Neural crest cell (in vitro differentiated cells): ENCODE measurements around the gene CKS1B. TPM values are rescaled to one million over a fixed set of nuclear protein-coding genes. Genes with fewer than 3 reads are reported as not detected.
"Not testable (repeated sequence)": the region's sequence is repeated elsewhere in the genome, so short reads cannot be mapped to it uniquely, and the experiment has no call there.

Source experiments
- DNase-seq: peaks from one replicate; pipeline ENCODE4 v3.0.0; 2021; ENCODE audit warnings: low read depth, mixed read lengths, low spot score
- H3K27ac Mint-ChIP-seq: one replicate; pipeline ENCODE4 v1.8.0; 2021; ENCODE audit warnings: mild to moderate bottlenecking, mixed read lengths; ENCODE audit not compliant: unreplicated experiment
- H3K27me3 Mint-ChIP-seq: 2 replicates; pipeline ENCODE4 v1.8.0; 2021; ENCODE audit warnings: low read depth, mild to moderate bottlenecking, mixed read lengths
- H3K36me3 Mint-ChIP-seq: 2 replicates; pipeline ENCODE4 v1.8.0; 2021; ENCODE audit warnings: low read depth, mild to moderate bottlenecking, mixed read lengths
- H3K4me1 Mint-ChIP-seq: 2 replicates; pipeline ENCODE4 v1.8.0; 2021; ENCODE audit warnings: mixed read lengths
- H3K4me3 Mint-ChIP-seq: one replicate; pipeline ENCODE4 v1.8.0; 2021; ENCODE audit warnings: mild to moderate bottlenecking, mixed read lengths
- H3K9me3 Mint-ChIP-seq: 2 replicates; pipeline ENCODE4 v1.8.0; 2021; ENCODE audit warnings: mixed read lengths
- total RNA-seq: library from RNA; stranded (reverse); gene quantifications from 2 replicates; pipeline ENCODE4 v1.2.1, GENCODE V29; 2021
- TF ChIP-seq, protein P1 (sequence below): fragments of 200-600 bp; sonication (generic); conservative IDR thresholded peaks from 2 replicates; pipeline ENCODE4 v1.5.0; 2021; ENCODE audit warnings: antibody characterized with exemption, mild to moderate bottlenecking

The CKS1B gene
- total RNA-seq, 1 donor from 2014 or later: 211 TPM

DNA sequence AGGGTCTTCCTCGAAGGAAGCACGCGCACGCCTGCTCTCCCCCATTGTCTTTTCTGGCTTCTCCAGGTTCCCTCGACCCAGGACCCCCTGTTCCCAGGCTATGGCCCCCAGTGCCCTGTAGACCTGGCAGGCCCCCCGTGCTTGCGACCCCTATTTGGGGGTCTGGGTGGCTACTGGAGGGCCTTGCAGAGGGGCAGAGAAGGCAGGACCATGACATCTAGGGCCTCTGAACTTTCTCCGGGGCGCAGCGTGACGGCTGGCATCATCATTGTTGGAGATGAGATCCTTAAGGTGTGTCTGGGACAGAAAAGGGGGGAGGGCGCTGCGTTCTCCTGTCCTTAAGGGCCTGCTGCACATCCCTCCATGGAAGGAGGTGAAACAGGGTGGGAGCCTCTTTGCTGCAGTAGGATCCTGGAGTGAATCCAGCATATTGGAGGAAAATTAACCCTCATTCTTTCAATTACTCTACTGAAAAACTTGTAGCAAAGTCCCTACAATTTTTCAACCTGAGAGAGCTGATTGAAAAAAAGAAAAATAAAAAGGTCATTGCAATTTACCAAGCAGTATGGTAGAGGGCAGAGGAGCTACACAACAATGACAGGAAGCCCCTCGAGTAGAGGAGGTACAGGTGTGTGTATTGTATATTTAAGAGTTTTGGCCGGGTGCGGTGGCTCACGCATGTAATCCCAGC is 9.4 kb downstream of the CKS1B start:
- Mint-ChIP-seq H3K27me3 (no peaks in the 10 kb centered on the region), H3K4me3 (no peak overlapping the region), H3K27ac (no peak overlapping the region), H3K36me3 (peaks cover 8% of the 10 kb centered on the region), H3K4me1 (peaks cover 11% of the 10 kb centered on the region), H3K9me3 (no peaks in the 10 kb centered on the region)
- no peak for DNase-seq
- TF ChIP-seq, protein P1, sequence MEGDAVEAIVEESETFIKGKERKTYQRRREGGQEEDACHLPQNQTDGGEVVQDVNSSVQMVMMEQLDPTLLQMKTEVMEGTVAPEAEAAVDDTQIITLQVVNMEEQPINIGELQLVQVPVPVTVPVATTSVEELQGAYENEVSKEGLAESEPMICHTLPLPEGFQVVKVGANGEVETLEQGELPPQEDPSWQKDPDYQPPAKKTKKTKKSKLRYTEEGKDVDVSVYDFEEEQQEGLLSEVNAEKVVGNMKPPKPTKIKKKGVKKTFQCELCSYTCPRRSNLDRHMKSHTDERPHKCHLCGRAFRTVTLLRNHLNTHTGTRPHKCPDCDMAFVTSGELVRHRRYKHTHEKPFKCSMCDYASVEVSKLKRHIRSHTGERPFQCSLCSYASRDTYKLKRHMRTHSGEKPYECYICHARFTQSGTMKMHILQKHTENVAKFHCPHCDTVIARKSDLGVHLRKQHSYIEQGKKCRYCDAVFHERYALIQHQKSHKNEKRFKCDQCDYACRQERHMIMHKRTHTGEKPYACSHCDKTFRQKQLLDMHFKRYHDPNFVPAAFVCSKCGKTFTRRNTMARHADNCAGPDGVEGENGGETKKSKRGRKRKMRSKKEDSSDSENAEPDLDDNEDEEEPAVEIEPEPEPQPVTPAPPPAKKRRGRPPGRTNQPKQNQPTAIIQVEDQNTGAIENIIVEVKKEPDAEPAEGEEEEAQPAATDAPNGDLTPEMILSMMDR: no peak

DNA sequence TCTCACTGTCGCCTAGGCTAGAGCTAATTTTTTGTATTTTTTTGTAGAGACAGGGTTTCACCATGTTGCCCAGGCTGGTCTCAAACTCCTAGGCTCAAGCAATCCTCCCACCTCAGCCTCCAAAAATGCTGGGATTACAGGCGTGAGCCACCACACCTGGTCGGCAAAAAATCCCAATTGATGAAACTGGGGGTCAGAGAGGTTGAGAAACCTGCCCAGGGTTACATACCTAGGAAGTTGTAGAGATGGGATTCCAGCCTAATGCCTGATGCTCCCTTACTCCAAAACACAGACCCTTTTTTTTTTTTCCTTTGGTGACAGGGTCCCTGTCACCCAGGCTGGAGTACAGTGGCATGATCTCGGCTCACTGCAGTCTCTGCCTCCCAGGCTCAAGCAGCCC is 12.3 kb downstream of the CKS1B start:
- Mint-ChIP-seq H3K4me3 (peak overlapping the region; percentile 38), H3K4me1 (peaks cover 14% of the 10 kb centered on the region)
- not testable (repeated sequence) for DNase-seq, H3K9me3 Mint-ChIP-seq, H3K27me3 Mint-ChIP-seq, H3K27ac Mint-ChIP-seq, H3K36me3 Mint-ChIP-seq

DNA sequence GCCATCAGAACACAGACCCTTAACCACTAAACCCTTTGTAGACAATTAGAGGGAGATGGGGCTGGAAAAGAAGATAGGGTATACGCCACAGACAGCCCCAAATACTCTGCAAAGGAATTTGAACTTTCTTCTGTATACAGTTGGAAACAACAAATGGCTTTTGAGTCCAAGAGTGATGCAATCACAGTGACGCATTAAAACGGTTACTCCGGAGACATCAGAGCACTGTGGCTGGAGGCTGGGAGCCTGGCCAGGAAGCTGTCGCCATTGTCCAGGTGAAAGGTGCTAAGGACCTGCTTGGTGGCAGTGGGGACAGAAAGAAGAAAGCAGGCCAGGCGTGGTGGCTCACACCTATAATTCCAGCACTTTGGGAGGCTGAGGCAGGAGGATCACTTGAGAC is 12.8 kb downstream of the CKS1B start:
- Mint-ChIP-seq H3K36me3 (peaks cover 9% of the 10 kb centered on the region), H3K27me3 (no peaks in the 10 kb centered on the region), H3K27ac (no peak overlapping the region), H3K4me1 (peaks cover 14% of the 10 kb centered on the region), H3K4me3 (peak overlapping the region; percentile 38), H3K9me3 (no peaks in the 10 kb centered on the region)
- no peak for DNase-seq
- TF ChIP-seq, protein P1: no peak

DNA sequence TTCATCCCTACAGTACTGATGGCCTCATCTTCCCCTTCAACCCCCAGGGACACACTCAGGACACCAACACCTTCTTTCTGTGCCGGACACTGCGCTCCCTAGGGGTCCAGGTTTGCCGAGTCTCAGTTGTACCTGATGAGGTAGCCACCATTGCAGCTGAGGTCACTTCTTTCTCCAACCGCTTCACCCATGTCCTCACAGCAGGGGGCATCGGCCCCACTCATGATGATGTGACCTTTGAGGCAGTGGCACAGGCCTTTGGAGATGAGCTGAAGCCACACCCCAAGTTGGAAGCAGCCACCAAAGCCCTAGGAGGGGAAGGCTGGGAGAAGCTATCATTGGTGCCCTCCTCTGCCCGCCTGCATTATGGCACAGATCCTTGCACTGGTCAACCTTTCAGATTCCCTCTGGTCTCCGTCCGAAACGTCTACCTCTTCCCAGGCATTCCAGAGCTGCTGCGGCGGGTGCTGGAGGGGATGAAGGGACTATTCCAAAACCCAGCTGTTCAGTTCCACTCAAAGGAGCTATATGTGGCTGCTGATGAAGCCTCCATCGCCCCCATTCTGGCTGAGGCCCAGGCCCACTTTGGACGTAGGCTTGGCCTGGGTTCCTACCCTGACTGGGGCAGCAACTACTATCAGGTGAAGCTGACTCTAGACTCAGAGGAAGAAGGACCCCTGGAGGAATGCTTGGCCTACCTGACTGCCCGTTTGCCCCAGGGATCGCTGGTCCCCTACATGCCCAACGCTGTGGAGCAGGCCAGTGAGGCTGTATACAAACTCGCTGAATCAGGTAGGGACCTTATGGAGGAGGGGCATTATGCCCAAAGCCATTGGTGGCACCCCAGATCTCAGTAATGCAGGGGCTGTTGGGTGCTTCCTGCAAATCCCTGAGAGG is 13.8 kb downstream of the CKS1B start:
- Mint-ChIP-seq H3K27ac (no peak overlapping the region), H3K9me3 (no peaks in the 10 kb centered on the region), H3K36me3 (peaks cover 7% of the 10 kb centered on the region), H3K4me1 (peaks cover 18% of the 10 kb centered on the region), H3K27me3 (no peaks in the 10 kb centered on the region), H3K4me3 (peak overlapping the region; percentile 64)
- TF ChIP-seq, protein P1: no peak
- no peak for DNase-seq

DNA sequence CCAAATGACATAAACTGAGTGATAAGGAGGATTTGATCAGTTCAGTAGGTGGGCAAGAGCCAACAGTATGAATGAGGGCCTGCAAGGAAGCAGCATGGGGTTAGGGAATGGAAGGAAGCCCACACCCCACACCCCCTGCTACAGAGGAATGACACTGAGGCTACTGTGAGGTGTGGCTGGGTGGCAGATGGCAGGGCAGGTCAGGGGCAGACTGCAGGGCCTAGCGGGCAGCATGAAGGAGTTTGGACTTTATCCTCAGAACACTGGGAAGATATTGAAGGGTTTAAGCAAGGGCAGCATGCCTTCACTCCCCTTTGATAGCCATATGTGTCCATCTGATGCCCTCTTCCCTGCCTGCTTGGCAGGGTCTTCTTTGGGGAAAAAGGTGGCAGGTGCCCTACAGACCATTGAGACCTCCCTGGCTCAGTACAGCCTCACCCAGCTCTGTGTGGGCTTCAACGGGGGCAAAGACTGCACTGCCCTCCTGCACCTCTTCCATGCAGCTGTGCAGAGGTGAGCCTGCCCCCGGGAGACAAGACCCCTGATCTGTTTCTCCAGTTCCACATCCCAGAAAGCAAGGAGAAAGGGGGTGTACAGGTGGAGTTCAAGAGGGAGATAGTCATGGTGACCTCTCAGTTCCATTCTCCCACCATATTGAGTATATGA is 14.8 kb downstream of the CKS1B start:
- Mint-ChIP-seq H3K36me3 (peaks cover 7% of the 10 kb centered on the region), H3K4me1 (peaks cover 13% of the 10 kb centered on the region), H3K9me3 (no peaks in the 10 kb centered on the region), H3K27ac (no peak overlapping the region), H3K27me3 (no peaks in the 10 kb centered on the region), H3K4me3 (peak overlapping the region; percentile 64)
- no peak for DNase-seq
- TF ChIP-seq, protein P1: no peak
